Psoas muscle (tissue), 8 donors: ENCODE data around the gene CYB561D2. TPM values are rescaled to one million over a fixed set of nuclear protein-coding genes. Genes with fewer than 3 reads are reported as not detected.
A peak's percentile ranks its signal among the peaks of the same experiment; 100 is the strongest.

Experiments
- ATAC-seq, 4 donors: fragments of 200-7000 bp; cut with Tn5 transposase; one replicate each; pipeline ENCODE4 v1.9.1; 2020; ENCODE audit warnings: moderate library complexity in 3 of 4, mild to moderate bottlenecking in 2 of 4
- DNase-seq, 2 donors: peaks; one replicate each; pipeline ENCODE4 v3.0.0-alpha.2; 2020
- H3K27ac ChIP-seq: fragments of 200-600 bp; one replicate; pipeline ENCODE4 v1.8.0; 2022
- H3K27me3 ChIP-seq, 3 donors: fragments of 200-600 bp in 1 of 3; one replicate each; pipeline versions ENCODE4 v1.6.1 to v1.8.0; 2013 to 2022; ENCODE audit warnings: low read length in 2 of 3, mild to moderate bottlenecking in 2 of 3, moderate library complexity in 1 of 3; ENCODE audit not compliant: insufficient read depth in 3 of 3
- H3K36me3 ChIP-seq, 2 donors: fragments of 200-600 bp in 1 of 2; one replicate each; pipeline versions ENCODE4 v1.6.1 to v1.8.0; 2013 to 2022; ENCODE audit warnings: low read depth in 1 of 2, mild to moderate bottlenecking in 1 of 2, moderate library complexity in 1 of 2; ENCODE audit not compliant: insufficient read depth in 1 of 2
- H3K4me1 ChIP-seq: fragments of 200-600 bp; one replicate; pipeline ENCODE4 v1.8.0; 2022
- H3K4me3 ChIP-seq: fragments of 200-600 bp; one replicate; pipeline ENCODE4 v1.8.0; 2022; ENCODE audit warnings: mild to moderate bottlenecking
- H3K9me3 ChIP-seq: fragments of 200-600 bp; one replicate; pipeline ENCODE4 v1.8.0; 2022
- CTCF ChIP-seq: fragments of 200-600 bp; IDR thresholded peaks from one replicate; pipeline ENCODE4 v1.8.0; 2022; ENCODE audit warnings: antibody characterized with exemption
- WGBS, 3 donors: extraction: QIAGEN DNeasy Blood & Tissue Kit; methylation state at CpG; one replicate each; pipeline versions ENCODE4 v1.1.6 to v1.1.7; 2013; 5-methylcytosine and 5-hydroxymethylcytosine counted together
- intact Hi-C, 2 donors: fragments of 100-400 bp; cut with DNase I; formaldehyde crosslinking; loops; one replicate each; pipeline versions ENCODE4 v1.11.0 to v1.14.2; 2022
- polyA plus RNA-seq, 3 donors: library from polyadenylated mRNA; stranded (reverse); fragments of 200-250 nt; gene quantifications; one replicate each; pipeline ENCODE4 v1.2.3, GENCODE V29; 2013
- total RNA-seq, 4 donors: library from RNA; stranded (reverse); fragmentation: NEBNext Ultra II Directional in 2 of 4; extraction: Animal tissue kit (Norgen Biotek cat#: 25700) in 2 of 4; gene quantifications; one replicate each; pipeline versions ENCODE4 v1.2.1 to v1.2.4, GENCODE V29; 2021 to 2023
- donor health status: healthy with polysubstance abuse.
- donor health status: DM: no; HTN: no; CAD: no; lungs with moderate emphysema.
- donor health status: Bipolar disorder and iron deficiency.
- donor health status: healthy.
- donor health status: DM: yes; HTN: yes; CAD: no.
- donor health status: DM: no; HTN: no; CAD: no.
- donor health status: DM: no; HTN: no; CAD: no.
- donor health status: DM: yes; HTN: yes; CAD: no.

CYB561D2 gene
- total and polyA plus RNA-seq, 7 donors, result 5.7 to 34.8 (median 9.2) TPM

GRCh38 chr3:50326182-50326541 lies 24.5 kb upstream of the CYB561D2 start:
- intact Hi-C loops, result loop anchor here in 1 of 2 donors (5.0 kb wide), 1 partner anchor 64 kb away; no protein-coding TSS in a partner anchor
- peaks cover 31% of the 10 kb centered on the region for H3K4me1 ChIP-seq
- H3K27me3 ChIP-seq, result no peaks in the 10 kb centered on the region
- DNase-seq (peak in 1 of 2 donors; percentile 7), ATAC-seq (no peak)
- no peak overlapping the region for H3K4me3 ChIP-seq
- no peak overlapping the region for H3K27ac ChIP-seq
- H3K9me3 ChIP-seq, result no peaks in the 10 kb centered on the region
- peaks cover 0 to 46% of the 10 kb centered on the region in 2 donors for H3K36me3 ChIP-seq
- no peak for TF ChIP-seq CTCF
- WGBS, 3 donors, result 88 to 93% (median 89%) methylated on average over 8 of the region's 8 CpGs

GRCh38 chr3:50327129-50327528 lies 23.5 kb upstream of the CYB561D2 start:
- ATAC-seq (no peak), DNase-seq (peak in 1 of 2 donors; percentile 10)
- intact Hi-C loops, result loop anchor here in 1 of 2 donors (5.0 kb wide), 1 partner anchor 65 kb away; no protein-coding TSS in a partner anchor
- Histone ChIP-seq H3K27ac (peak overlapping the region; percentile 95), H3K36me3 (peaks cover 3 to 55% of the 10 kb centered on the region in 2 donors), H3K4me3 (peak overlapping the region; percentile 100), H3K9me3 (no peaks in the 10 kb centered on the region), H3K27me3 (no peaks in the 10 kb centered on the region), H3K4me1 (peaks cover 29% of the 10 kb centered on the region)
- 52 to 63% (median 56%) methylated on average over 4 of the region's 4 CpGs for WGBS, 3 donors
- no peak for TF ChIP-seq CTCF

- DNase-seq (peak; percentile 98), ATAC-seq (peak; percentile 92 to 94 (median 93))
- peaks cover 3 to 60% of the 10 kb centered on the region in 2 donors for H3K36me3 ChIP-seq
- TF ChIP-seq CTCF, result no peak
- 1 to 2% (median 1%) methylated on average over 34 to 55 of the region's 55 CpGs for WGBS, 3 donors
- H3K4me3 ChIP-seq, result peak within 1 kb of the TSS; percentile 100
- intact Hi-C loops, result loop anchor here in 1 of 2 donors (2.0 to 5.0 kb wide), 2 partner anchors 66 to 133 kb away; no protein-coding TSS in a partner anchor
- H3K9me3 ChIP-seq, result no peaks in the 10 kb centered on the region
- peak within 1 kb of the TSS; percentile 95 for H3K27ac ChIP-seq
- peaks cover 31% of the 10 kb centered on the region for H3K4me1 ChIP-seq
- H3K27me3 ChIP-seq, result no peaks in the 10 kb centered on the region
Measured at GRCh38 chr3:50327943-50328691, 22.5 kb upstream of the CYB561D2 start, which contains the start of gene TUSC2. TUSC2 (minus strand) TSS chr3:50328223; CDS start chr3:50328099, 124 bp downstream.

- ATAC-seq (no peak), DNase-seq (peak in 1 of 2 donors; percentile 54)
- WGBS, 3 donors, result 88 to 91% (median 89%) methylated on average over 10 of the region's 10 CpGs
- TF ChIP-seq CTCF, result no peak
- Histone ChIP-seq H3K4me3 (no peak overlapping the region), H3K27ac (no peak overlapping the region), H3K9me3 (no peaks in the 10 kb centered on the region), H3K4me1 (peaks cover 36% of the 10 kb centered on the region), H3K36me3 (peaks cover 3 to 55% of the 10 kb centered on the region in 2 donors), H3K27me3 (no peaks in the 10 kb centered on the region)
- intact Hi-C loops, result no loop called here
Measured at GRCh38 chr3:50330330-50330729, 20.3 kb upstream of the CYB561D2 start.
